ENCODE measurements around the gene ZBTB32. TPM values are rescaled to one million over a fixed set of nuclear protein-coding genes. Genes with fewer than 3 reads are reported as not detected.
"Not testable (repeated sequence)": the region's sequence is repeated elsewhere in the genome, so short reads cannot be mapped to it uniquely, and the experiment has no call there.

Gene ZBTB32
- under 0.01 TPM for total RNA-seq

DNA sequence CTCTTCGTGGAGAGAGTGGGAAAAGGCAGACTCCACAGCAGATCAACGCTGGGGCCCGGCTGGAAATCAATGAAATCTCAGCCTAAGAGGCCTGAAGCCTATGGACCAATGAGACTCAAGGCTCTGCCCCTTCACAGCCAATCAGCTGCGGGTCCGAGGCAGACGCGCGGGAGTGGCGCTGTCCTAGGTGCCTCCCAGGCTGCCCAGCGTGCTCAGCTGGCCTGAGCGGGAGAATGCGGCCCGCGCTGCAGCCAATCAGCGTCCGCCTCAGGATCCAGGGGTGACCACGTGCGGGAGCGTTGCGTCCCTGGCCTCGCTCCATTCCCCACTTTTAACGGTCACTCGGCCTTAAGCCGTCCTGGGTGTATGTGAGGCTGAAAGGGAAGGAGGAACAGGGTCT lies at the start of gene ZBTB32:
TSS of gene ZBTB32 (plus strand) at position 341 of the 400 bp plus-strand sequence. CDS start 10,069 bp downstream, outside the sequence.
- peak in 1 of 3 donors; percentile 60 for DNase-seq (ENCODE audit: low read depth in 2 of 3, low spot score in 2 of 3)

- DNase-seq (ENCODE audit: low read depth in 2 of 3, low spot score in 2 of 3): not testable (repeated sequence)
Measured at GRCh38 chr19:35654828-35655227, 49.5 kb upstream of the ZBTB32 start.

DNA sequence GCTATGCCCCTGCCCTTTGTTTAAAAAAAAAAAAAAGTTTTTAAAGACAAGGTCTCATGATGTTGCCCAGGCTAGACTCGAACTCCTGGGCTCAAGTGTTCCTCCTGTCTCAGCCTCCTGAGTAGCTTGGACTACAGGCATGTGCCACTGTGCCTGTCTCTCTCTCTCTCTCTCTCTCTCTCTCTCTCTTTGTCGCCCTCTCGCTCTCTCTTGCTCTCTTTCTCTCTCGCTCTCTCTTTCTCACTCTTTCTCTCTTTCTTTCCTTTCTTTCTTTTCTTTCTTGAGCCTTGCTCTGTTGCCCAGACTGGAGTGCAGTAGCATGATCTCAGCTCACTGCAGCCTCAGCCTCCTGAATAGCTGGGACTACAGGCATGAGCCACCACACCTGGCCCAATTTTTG lies 48.8 kb upstream of the ZBTB32 start:
- no peak for DNase-seq (ENCODE audit: low read depth in 2 of 3, low spot score in 2 of 3)

- no peak for DNase-seq (ENCODE audit: low read depth in 2 of 3, low spot score in 2 of 3)
Measured at GRCh38 chr19:35656700-35657099, 47.7 kb upstream of the ZBTB32 start.

DNA sequence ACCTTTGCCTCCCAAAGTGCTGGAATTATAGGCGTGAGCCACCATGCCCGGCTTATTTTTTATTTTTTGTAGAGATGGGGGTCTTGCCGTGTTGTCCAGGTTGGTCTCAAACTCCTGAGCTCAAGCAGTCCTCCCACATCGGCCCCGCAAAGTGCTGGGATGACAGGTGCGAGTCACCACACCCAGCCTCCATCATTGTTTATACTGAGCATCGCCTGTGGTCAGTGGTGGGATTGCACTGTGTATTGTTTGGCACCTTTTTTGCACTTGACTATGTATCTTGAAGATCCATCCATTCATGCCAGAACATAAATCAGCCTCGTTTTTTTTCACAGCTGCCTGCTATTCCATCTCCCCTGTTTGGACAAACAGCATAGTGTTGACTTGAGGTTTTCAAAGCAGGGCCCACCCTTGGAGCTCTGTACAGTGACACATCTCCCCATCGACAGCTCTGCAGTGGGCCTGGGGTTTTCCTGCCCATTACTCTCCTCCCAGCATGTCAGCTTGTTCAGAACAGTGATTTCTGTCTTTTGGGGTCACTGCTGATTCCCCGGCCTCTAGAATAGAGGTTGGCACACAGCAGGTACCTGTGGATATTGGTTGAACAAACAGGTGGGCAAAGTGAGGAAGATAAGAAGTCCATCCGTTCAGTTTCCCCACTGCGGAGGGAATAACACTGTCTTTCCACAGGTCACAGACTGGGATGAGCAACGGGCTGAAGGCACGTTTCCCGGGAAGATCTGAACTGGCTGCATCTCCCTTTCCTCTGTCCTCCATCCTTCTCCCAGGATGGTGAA lies 46.3 kb upstream of the ZBTB32 start:
- DNase-seq (ENCODE audit: low read depth in 2 of 3, low spot score in 2 of 3): no peak

DNA sequence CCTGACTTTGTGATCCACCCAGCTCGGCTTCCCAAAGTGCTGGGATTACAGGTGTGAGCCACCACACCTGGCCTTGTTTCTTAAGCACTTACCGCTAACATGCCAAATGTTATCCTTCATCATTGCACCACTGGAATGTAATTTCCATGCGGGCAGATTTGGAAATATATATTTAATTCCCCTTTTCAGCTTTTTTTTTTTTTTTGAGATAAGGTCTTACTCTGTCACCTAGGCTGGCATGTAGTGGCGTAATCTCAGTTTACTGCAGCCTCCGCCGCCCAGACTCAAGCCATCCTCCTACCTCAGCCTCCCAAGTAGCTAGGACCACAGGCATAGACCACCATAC lies 42.4 kb upstream of the ZBTB32 start:
- DNase-seq (ENCODE audit: low read depth in 2 of 3, low spot score in 2 of 3): no peak

- no peak for DNase-seq (ENCODE audit: low read depth in 2 of 3, low spot score in 2 of 3)
Measured at GRCh38 chr19:35663981-35664380, 40.4 kb upstream of the ZBTB32 start.

GRCh38 chr19:35665157-35665556 lies 39.2 kb upstream of the ZBTB32 start:
- DNase-seq (ENCODE audit: low read depth in 2 of 3, low spot score in 2 of 3): no peak

DNA sequence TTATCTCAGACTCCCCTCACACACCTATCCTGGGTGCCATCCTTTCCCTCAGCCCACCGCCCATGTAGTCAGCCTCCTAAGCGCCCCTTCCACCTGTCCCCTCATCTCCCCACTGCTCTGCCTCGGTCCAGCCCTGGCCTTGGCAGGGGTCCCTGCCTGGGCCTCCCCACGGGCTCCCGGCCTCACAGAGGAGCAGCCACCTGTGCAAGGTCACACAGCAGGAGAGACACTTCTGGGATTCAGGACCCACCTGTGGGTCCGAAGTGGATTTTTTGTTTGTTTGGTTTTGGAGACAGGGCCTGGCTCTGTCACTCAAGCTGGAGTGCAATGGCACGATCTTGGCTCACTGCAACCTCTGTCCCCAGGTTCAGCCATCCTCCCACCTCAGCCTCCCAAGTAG lies 38.8 kb upstream of the ZBTB32 start:
- DNase-seq (ENCODE audit: low read depth in 2 of 3, low spot score in 2 of 3): no peak

DNA sequence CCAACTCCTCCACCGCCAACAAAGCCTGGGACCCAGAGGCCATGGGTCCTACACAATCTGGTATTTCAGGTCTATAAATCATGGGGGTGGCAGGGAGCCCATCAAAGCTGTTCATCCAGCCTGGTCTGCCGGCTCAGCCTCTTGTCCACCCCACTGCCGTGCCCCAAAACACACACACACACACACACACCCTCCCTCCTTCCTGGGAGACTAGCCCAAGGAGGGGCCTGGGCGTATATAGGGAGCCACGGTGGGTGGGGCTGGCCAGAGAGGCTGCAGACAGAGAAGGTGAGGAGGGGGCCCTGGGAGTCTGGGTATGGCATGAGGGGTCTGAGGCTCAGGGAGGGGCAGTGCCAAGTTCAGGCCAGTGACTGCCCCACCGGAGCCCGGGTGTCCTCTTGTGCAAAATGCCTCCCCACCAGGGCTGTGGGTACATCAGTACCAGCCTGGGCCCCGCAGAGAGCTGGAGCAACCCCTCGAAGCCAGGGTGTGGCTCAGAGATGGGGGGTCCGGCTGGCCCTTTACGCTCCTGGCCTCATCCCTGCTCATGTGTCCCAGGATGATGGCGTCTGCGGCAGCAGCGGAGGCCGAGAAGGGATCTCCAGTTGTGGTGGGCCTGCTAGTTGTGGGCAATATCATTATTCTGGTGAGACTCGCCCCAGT lies 38.0 kb upstream of the ZBTB32 start, which contains the start of gene UPK1A:
TSS of gene UPK1A (plus strand) at position 267 of the 663 bp plus-strand sequence. CDS start at position 563, 296 bp downstream.
- no peak for DNase-seq (ENCODE audit: low read depth in 2 of 3, low spot score in 2 of 3)

DNA sequence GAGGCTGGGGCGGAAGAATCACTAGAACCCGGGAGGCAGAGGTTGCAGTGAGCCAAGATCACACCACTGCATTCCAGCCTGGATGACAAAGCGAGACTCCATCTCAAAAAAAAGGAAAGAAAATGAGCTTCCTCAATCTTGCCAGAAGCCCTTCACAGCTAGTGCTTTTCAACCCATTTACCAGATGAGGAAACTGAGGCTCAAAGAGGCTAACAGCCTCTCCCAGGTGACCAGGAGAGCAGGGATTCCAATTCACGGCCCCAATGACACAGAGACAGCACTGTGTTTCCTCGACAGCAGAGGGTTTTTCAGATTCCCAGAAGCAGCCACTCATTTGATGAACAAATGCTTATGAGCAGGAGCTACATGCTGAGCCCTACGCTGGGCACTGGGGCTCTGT lies 34.8 kb upstream of the ZBTB32 start:
- no peak for DNase-seq (ENCODE audit: low read depth in 2 of 3, low spot score in 2 of 3)

- no peak for DNase-seq (ENCODE audit: low read depth in 2 of 3, low spot score in 2 of 3)
Measured at GRCh38 chr19:35669974-35670373, 34.4 kb upstream of the ZBTB32 start.

DNA sequence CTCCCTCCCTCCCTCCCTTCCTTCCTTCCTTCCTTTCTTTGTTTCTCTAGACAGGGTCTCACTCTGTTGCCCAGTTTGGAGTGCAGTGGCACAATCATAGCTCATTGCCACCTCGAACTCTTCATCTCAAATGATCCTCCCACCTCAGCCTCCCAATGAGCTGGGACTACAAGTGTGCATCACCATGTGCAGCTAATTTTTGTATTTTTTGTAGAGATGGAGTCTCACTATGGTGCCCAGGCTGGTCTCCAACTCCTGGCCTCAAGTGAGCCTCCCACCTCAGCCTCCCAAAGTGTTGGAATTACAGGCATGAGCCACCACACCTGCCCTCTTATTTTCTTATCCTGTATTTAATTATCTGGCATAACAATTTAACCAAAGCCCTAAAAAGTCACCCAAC lies 33.7 kb upstream of the ZBTB32 start:
- DNase-seq (ENCODE audit: low read depth in 2 of 3, low spot score in 2 of 3): no peak

- DNase-seq (ENCODE audit: low read depth in 2 of 3, low spot score in 2 of 3): peak in 2 of 3 donors; percentile 51 to 60
Measured at GRCh38 chr19:35671818-35672217, 32.5 kb upstream of the ZBTB32 start.

GRCh38 chr19:35673121-35673804 lies 31.1 kb upstream of the ZBTB32 start:
- peak in 1 of 3 donors; percentile 14 for DNase-seq (ENCODE audit: low read depth in 2 of 3, low spot score in 2 of 3)

- no peak for DNase-seq (ENCODE audit: low read depth in 2 of 3, low spot score in 2 of 3)
Measured at GRCh38 chr19:35675589-35676140, 28.7 kb upstream of the ZBTB32 start.

DNA sequence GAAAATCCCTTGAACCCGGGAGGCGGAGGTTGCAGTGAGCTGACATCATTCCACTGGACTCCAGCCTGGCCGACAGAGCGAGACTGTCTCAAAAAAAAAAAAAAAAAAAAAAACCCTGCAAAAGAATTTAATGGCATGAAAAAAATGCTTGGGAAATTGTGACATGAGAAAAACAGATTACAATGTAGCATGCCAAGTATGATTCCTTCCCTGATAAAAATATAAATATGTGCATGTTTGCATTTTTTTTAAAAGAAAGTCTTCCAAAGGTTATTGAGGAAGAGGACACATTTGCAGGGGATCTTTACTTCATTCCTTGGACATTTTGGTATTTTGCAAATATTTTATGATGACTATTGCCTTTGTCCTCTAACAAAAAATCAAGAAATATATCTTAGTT lies 14.5 kb upstream of the ZBTB32 start:
- no peak for DNase-seq (ENCODE audit: low read depth in 2 of 3, low spot score in 2 of 3)

- not testable (repeated sequence) for DNase-seq (ENCODE audit: low read depth in 2 of 3, low spot score in 2 of 3)
Measured at GRCh38 chr19:35691106-35691505, 13.3 kb upstream of the ZBTB32 start.

DNA sequence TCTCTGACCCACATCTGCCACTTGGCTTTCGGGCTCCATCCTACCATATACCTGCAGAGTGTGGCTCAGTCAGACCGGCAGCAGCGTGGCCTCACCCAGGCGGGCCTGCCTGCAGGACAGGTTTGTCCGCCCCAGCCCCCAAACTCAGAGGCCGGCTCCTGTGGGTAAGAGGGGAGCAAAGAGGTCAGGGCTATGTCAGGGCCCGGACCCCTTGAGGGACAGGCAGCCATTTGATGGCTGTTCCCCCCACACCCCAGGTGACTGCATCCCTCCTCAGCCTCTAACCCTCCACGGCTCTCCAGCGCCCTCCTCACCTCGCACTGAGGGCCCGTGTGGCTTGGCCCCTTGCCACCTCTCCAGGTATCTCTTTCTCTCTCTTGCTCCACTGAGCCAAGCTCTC lies 12.3 kb upstream of the ZBTB32 start:
- DNase-seq (ENCODE audit: low read depth in 2 of 3, low spot score in 2 of 3): no peak

GRCh38 chr19:35693422-35693821 lies 10.9 kb upstream of the ZBTB32 start:
- no peak for DNase-seq (ENCODE audit: low read depth in 2 of 3, low spot score in 2 of 3)
